GM12801 (cell line): ENCODE measurements around the gene PCSK2.

Experiments
- CTCF ChIP-seq: IDR thresholded peaks from one replicate; pipeline ENCODE4 v1.5.1; 2011; ENCODE audit warnings: control low read depth; ENCODE audit not compliant: insufficient read length; ENCODE audit errors: extremely low read depth

PCSK2 gene

GRCh38 chr20:17298171-17298570 lies 71.3 kb downstream of the PCSK2 start:
- TF ChIP-seq CTCF = no peak

GRCh38 chr20:17298751-17299150 lies 71.9 kb downstream of the PCSK2 start:
- TF ChIP-seq CTCF = no peak

GRCh38 chr20:17300113-17300512 lies 73.3 kb downstream of the PCSK2 start:
- no peak for TF ChIP-seq CTCF

GRCh38 chr20:17304774-17305173 lies 77.9 kb downstream of the PCSK2 start:
- TF ChIP-seq CTCF = no peak

- TF ChIP-seq CTCF = no peak
Measured at GRCh38 chr20:17306427-17306826, 79.6 kb downstream of the PCSK2 start.

- no peak for TF ChIP-seq CTCF
Measured at GRCh38 chr20:17314264-17314663, 87.4 kb downstream of the PCSK2 start.

GRCh38 chr20:17315407-17316231 lies 88.8 kb downstream of the PCSK2 start:
- TF ChIP-seq CTCF = no peak
